H9 (cell line): ENCODE data around the gene RIMS1. TPM values are rescaled to one million over a fixed set of nuclear protein-coding genes. Genes with fewer than 3 reads are reported as not detected.

Experiments used
- DNase-seq: peaks from one replicate; pipeline ENCODE4 v3.0.0-alpha.2; 2017
- H2AFZ ChIP-seq: one replicate; pipeline ENCODE4 v1.6.1; 2013; ENCODE audit warnings: mild to moderate bottlenecking, low read length, control low read depth, moderate library complexity
- H2AK5ac ChIP-seq: 2 replicates; pipeline ENCODE4 v1.6.1; 2013; ENCODE audit warnings: low read length, control low read depth, mixed read lengths; ENCODE audit not compliant: insufficient read length
- H2BK120ac ChIP-seq: one replicate; pipeline ENCODE4 v1.6.1; 2013; ENCODE audit warnings: low read depth, mild to moderate bottlenecking, low read length, control low read depth, inconsistent platforms; ENCODE audit not compliant: poor library complexity, severe bottlenecking
- H2BK12ac ChIP-seq: 2 replicates; pipeline ENCODE4 v1.6.1; 2013; ENCODE audit warnings: low read length, control low read depth, mixed read lengths, low read depth; ENCODE audit not compliant: insufficient read length
- H2BK15ac ChIP-seq: 2 replicates; pipeline ENCODE4 v1.6.1; 2013; ENCODE audit warnings: low read depth, low read length, control low read depth
- H2BK20ac ChIP-seq: one replicate; pipeline ENCODE4 v1.6.1; 2013; ENCODE audit warnings: low read depth, mild to moderate bottlenecking, low read length, control low read depth, inconsistent platforms; ENCODE audit not compliant: poor library complexity, severe bottlenecking
- H2BK5ac ChIP-seq: 2 replicates; pipeline ENCODE4 v1.6.1; 2013; ENCODE audit warnings: low read length, control low read depth, mixed read lengths; ENCODE audit not compliant: insufficient read length
- H3K14ac ChIP-seq: 2 replicates; pipeline ENCODE4 v1.6.1; 2013; ENCODE audit warnings: low read length, control low read depth; ENCODE audit not compliant: insufficient read depth
- H3K18ac ChIP-seq: 2 replicates; pipeline ENCODE4 v1.6.1; 2013; ENCODE audit warnings: low read depth, mild to moderate bottlenecking, mixed read lengths, low read length, control low read depth; ENCODE audit not compliant: insufficient read length
- H3K23ac ChIP-seq: 2 replicates; pipeline ENCODE4 v1.6.1; 2013; ENCODE audit warnings: low read length, control low read depth, mixed read lengths, low read depth; ENCODE audit not compliant: insufficient read length
- H3K23me2 ChIP-seq: 2 replicates; pipeline ENCODE4 v1.6.1; 2013; ENCODE audit warnings: low read depth, mild to moderate bottlenecking, mixed read lengths, low read length, control low read depth; ENCODE audit not compliant: insufficient read length, poor library complexity, severe bottlenecking
- H3K27ac ChIP-seq: 2 replicates; pipeline ENCODE4 v1.5.1; 2013; ENCODE audit warnings: low read length, control low read depth, mixed read lengths, low read depth; ENCODE audit not compliant: insufficient read length
- H3K27me3 ChIP-seq: 2 replicates; pipeline ENCODE4 v1.6.1; 2013; ENCODE audit warnings: low read length, control low read depth, inconsistent platforms; ENCODE audit not compliant: insufficient read depth
- H3K4ac ChIP-seq: 2 replicates; pipeline ENCODE4 v1.6.1; 2013; ENCODE audit warnings: low read depth, mild to moderate bottlenecking, control low read depth, inconsistent platforms, low read length, moderate library complexity
- H3K4me1 ChIP-seq: 2 replicates; pipeline ENCODE4 v1.6.1; 2013; ENCODE audit warnings: low read length, control low read depth, inconsistent platforms; ENCODE audit not compliant: insufficient read depth
- H3K4me2 ChIP-seq: 2 replicates; pipeline ENCODE4 v1.6.1; 2013; ENCODE audit warnings: low read length, control low read depth, mixed read lengths; ENCODE audit not compliant: insufficient read length, insufficient read depth
- H3K56ac ChIP-seq: 2 replicates; pipeline ENCODE4 v1.6.1; 2013; ENCODE audit warnings: low read depth, mild to moderate bottlenecking, mixed read lengths, low read length, control low read depth; ENCODE audit not compliant: insufficient read length
- H3K79me1 ChIP-seq: 2 replicates; pipeline ENCODE4 v1.6.1; 2013; ENCODE audit warnings: low read depth, mild to moderate bottlenecking, moderate library complexity, low read length, control low read depth, inconsistent platforms; ENCODE audit not compliant: insufficient read depth, poor library complexity, severe bottlenecking
- H3K79me2 ChIP-seq: 2 replicates; pipeline ENCODE4 v1.6.1; 2013; ENCODE audit warnings: low read length, control low read depth, inconsistent platforms; ENCODE audit not compliant: insufficient read depth
- H3K9ac ChIP-seq: 2 replicates; pipeline ENCODE4 v1.6.1; 2013; ENCODE audit warnings: low read length, control low read depth, mixed read lengths; ENCODE audit not compliant: insufficient read length; ENCODE audit errors: extremely low read depth
- H3K9me3 ChIP-seq: one replicate; pipeline ENCODE4 v1.6.1; 2013; ENCODE audit warnings: low read depth, low read length, inconsistent platforms; ENCODE audit not compliant: control insufficient read depth
- H3T11ph ChIP-seq: one replicate; pipeline ENCODE4 v1.6.1; 2013; ENCODE audit warnings: mild to moderate bottlenecking, low read length, control low read depth, inconsistent platforms
- H4K20me1 ChIP-seq: one replicate; pipeline ENCODE4 v1.6.1; 2013; ENCODE audit not compliant: control insufficient read depth, insufficient read length, insufficient read depth
- H4K5ac ChIP-seq: 2 replicates; pipeline ENCODE4 v1.6.1; 2013; ENCODE audit warnings: low read depth, mild to moderate bottlenecking, mixed read lengths, low read length, control low read depth; ENCODE audit not compliant: insufficient read length
- H4K8ac ChIP-seq: replicated peaks from 2 replicates; pipeline ENCODE4 v1.6.1; 2013; ENCODE audit warnings: low read length, control low read depth, mixed read lengths, low read depth; ENCODE audit not compliant: insufficient read length
- H4K91ac ChIP-seq: 2 replicates; pipeline ENCODE4 v1.6.1; 2013; ENCODE audit warnings: low read depth, mild to moderate bottlenecking, moderate library complexity, mixed read lengths, low read length, control low read depth; ENCODE audit not compliant: insufficient read length
- H3K27ac Mint-ChIP-seq, 3 experiments: 2 replicates in 2 of 3; 3 replicates in 1 of 3; pipeline ENCODE4 v1.8.0; 2020 to 2021; ENCODE audit warnings: mixed read lengths in 3 of 3, mild to moderate bottlenecking in 1 of 3, moderate library complexity in 1 of 3
- H3K27me3 Mint-ChIP-seq: 2 replicates; pipeline ENCODE4 v1.8.0; 2021; ENCODE audit warnings: low read depth, mild to moderate bottlenecking, moderate library complexity, mixed read lengths
- H3K36me3 Mint-ChIP-seq, 3 experiments: 2 replicates in 2 of 3; 3 replicates in 1 of 3; pipeline ENCODE4 v1.8.0; 2020 to 2021; ENCODE audit warnings: low read depth in 3 of 3, mixed read lengths in 3 of 3; ENCODE audit not compliant: insufficient read depth in 1 of 3
- H3K4me1 Mint-ChIP-seq, 2 experiments: 2 replicates each; pipeline ENCODE4 v1.8.0; 2020; ENCODE audit warnings: mixed read lengths in 2 of 2
- H3K4me3 Mint-ChIP-seq, 2 experiments: 2 replicates in 1 of 2; 3 replicates in 1 of 2; pipeline ENCODE4 v1.8.0; 2020 to 2021; ENCODE audit warnings: mild to moderate bottlenecking in 2 of 2, mixed read lengths in 2 of 2, moderate library complexity in 1 of 2
- H3K9me3 Mint-ChIP-seq, 2 experiments: 2 replicates in 1 of 2; 3 replicates in 1 of 2; pipeline ENCODE4 v1.8.0; 2020; ENCODE audit warnings: mild to moderate bottlenecking in 2 of 2, mixed read lengths in 2 of 2, moderate library complexity in 1 of 2
- WGBS: extraction: QIAGEN DNeasy Blood & Tissue Kit; methylation state at CpG from one replicate; pipeline ENCODE4 v1.1.7; 2013; ENCODE audit warnings: missing lambda C conversion rate, low lambda C conversion rate, mixed read lengths; ENCODE audit not compliant: insufficient read length; ENCODE audit errors: extremely low coverage; 5-methylcytosine and 5-hydroxymethylcytosine counted together
- total RNA-seq: library from RNA; stranded (reverse); gene quantifications from 2 replicates; pipeline ENCODE4 v1.2.1, GENCODE V29; 2021
- TF ChIP-seq, protein P1 (sequence below): fragments of 200-600 bp; sonication (generic); conservative IDR thresholded peaks from 3 replicates; pipeline ENCODE4 v1.8.0; 2021; ENCODE audit warnings: antibody characterized with exemption, mild to moderate bottlenecking

The RIMS1 gene
- total RNA-seq, 1 experiment from 2014 or later: 0.83 TPM

DNA sequence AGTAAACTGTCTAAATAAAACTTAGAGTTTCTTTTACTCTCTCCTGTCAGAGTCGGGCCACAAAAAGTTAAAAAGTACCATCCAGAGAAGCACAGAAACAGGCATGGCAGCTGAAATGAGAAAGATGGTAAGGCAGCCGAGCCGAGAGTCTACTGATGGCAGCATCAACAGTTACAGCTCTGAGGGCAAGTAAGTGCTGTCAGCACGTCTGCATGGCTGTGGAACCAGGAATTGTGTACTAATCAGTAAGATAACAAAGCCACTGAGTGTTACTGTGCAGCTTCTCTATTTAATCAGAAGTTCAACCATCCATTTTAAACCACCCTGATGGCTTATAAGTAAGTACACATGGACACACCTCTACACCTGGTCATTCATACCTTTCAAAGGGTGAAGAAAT lies 504.2 kb downstream of the RIMS1 start:
- Histone ChIP-seq H3K27ac (no peak overlapping the region), H3K14ac (no peak overlapping the region), H3K4me1 (no peaks in the 10 kb centered on the region), H3K9me3 (no peaks in the 10 kb centered on the region), H3K79me1 (no peaks in the 10 kb centered on the region), H2BK15ac (no peak overlapping the region), H3K4me2 (no peak overlapping the region), H4K8ac (no peak overlapping the region), H3K23ac (no peak overlapping the region), H2AFZ (no peak overlapping the region), H4K5ac (no peak overlapping the region), H2BK120ac (no peak overlapping the region), H3K18ac (no peak overlapping the region), H2BK5ac (no peak overlapping the region), H2AK5ac (no peak overlapping the region), H4K20me1 (no peaks in the 10 kb centered on the region), H3K79me2 (no peaks in the 10 kb centered on the region), H3K4ac (no peak overlapping the region), H3K23me2 (no peaks in the 10 kb centered on the region), H2BK12ac (no peak overlapping the region), H3K56ac (no peak overlapping the region), H3K9ac (no peak overlapping the region), H3T11ph (no peak overlapping the region), H2BK20ac (no peak overlapping the region), H3K27me3 (no peaks in the 10 kb centered on the region), H4K91ac (no peak overlapping the region)
- H3K27me3 Mint-ChIP-seq: no peaks in the 10 kb centered on the region
- DNase-seq: no peak
- TF ChIP-seq, protein P1, sequence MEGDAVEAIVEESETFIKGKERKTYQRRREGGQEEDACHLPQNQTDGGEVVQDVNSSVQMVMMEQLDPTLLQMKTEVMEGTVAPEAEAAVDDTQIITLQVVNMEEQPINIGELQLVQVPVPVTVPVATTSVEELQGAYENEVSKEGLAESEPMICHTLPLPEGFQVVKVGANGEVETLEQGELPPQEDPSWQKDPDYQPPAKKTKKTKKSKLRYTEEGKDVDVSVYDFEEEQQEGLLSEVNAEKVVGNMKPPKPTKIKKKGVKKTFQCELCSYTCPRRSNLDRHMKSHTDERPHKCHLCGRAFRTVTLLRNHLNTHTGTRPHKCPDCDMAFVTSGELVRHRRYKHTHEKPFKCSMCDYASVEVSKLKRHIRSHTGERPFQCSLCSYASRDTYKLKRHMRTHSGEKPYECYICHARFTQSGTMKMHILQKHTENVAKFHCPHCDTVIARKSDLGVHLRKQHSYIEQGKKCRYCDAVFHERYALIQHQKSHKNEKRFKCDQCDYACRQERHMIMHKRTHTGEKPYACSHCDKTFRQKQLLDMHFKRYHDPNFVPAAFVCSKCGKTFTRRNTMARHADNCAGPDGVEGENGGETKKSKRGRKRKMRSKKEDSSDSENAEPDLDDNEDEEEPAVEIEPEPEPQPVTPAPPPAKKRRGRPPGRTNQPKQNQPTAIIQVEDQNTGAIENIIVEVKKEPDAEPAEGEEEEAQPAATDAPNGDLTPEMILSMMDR: no peak
- no peaks in the 10 kb centered on the region for H3K4me1 Mint-ChIP-seq
- no CpG with 5 or more reads among the region's 4 CpGs for whole genome bisulfite sequencing
- H3K27ac Mint-ChIP-seq: no peak overlapping the region
- no peak overlapping the region for H3K4me3 Mint-ChIP-seq
- H3K36me3 Mint-ChIP-seq: peaks cover 0 to 4% (median 0%) of the 10 kb centered on the region in 3 experiments; a peak in 1 of 7 replicates
- no peaks in the 10 kb centered on the region for H3K9me3 Mint-ChIP-seq
